A549 (cell line): ENCODE results near the gene CHEK2. TPM values are rescaled to one million over a fixed set of nuclear protein-coding genes. Genes with fewer than 3 reads are reported as not detected.

ENCODE experiments used
- ATAC-seq, 2 experiments: fragments of 200-7000 bp in 1 of 2; fragments of >200 bp in 1 of 2; cut with Nextera tagmentation in 1 of 2; cut with Tn5 transposase in 1 of 2; 3 replicates each; pipeline versions ENCODE4 v1.8.0 to v1.9.1; 2018 to 2020; ENCODE audit warnings: mild to moderate bottlenecking in 1 of 2, moderate library complexity in 1 of 2
- CTCF ChIA-PET: fragments of 300-600 bp; sonication (Branson Sonifier 250); formaldehyde crosslinking; extraction: SDS; loops from one replicate; lab custom pipeline; 2021; ENCODE audit warnings: antibody characterized with exemption, inconsistent platforms; lab: Yijun Ruan, JAX
- POLR2A ChIA-PET: fragments of 350-600 bp; formaldehyde crosslinking; extraction: SDS; loops from one replicate; lab custom pipeline; 2021; ENCODE audit warnings: antibody characterized with exemption, inconsistent platforms; lab: Yijun Ruan, JAX
- DNase-seq, 2 experiments: peaks; one replicate each; pipeline versions ENCODE4 v3.0.0 to v3.0.0-alpha.2; 2011 to 2016; ENCODE audit warnings: low read depth in 1 of 2, low spot score in 1 of 2
- FAIRE-seq: peaks from 2 replicates; lab custom pipeline; 2011; peaks lifted over from hg19 to GRCh38; lab: Jason Lieb, UNC
- H3K27ac ChIP-seq, 2 experiments: fragments of >200 bp; sonication (Bioruptor Twin); formaldehyde crosslinking; 3 replicates each; pipeline ENCODE4 v1.5.1; 2016 to 2017
- H3K4me1 ChIP-seq: fragments of >200 bp; sonication (Bioruptor Twin); formaldehyde crosslinking; 3 replicates; pipeline ENCODE4 v1.6.1; 2016
- H3K4me2 ChIP-seq: fragments of >200 bp; sonication (Bioruptor Twin); formaldehyde crosslinking; 3 replicates; pipeline ENCODE4 v1.6.1; 2016
- H3K4me3 ChIP-seq: fragments of >200 bp; sonication (Bioruptor Twin); formaldehyde crosslinking; 3 replicates; pipeline ENCODE4 v1.5.1; 2016
- H3K9me3 ChIP-seq: fragments of >200 bp; sonication (Bioruptor Twin); formaldehyde crosslinking; 3 replicates; pipeline ENCODE4 v1.6.1; 2016
- BCL3 ChIP-seq: fragments of >200 bp; sonication (Bioruptor Twin); formaldehyde crosslinking; IDR thresholded peaks from 3 replicates; pipeline ENCODE4 v1.6.1; 2016
- BHLHE40 ChIP-seq: IDR thresholded peaks from 2 replicates; pipeline ENCODE4 v1.6.1; 2012; ENCODE audit warnings: low read depth, low read length, inconsistent platforms
- CTCF ChIP-seq: fragments of >200 bp; sonication (Bioruptor Twin); formaldehyde crosslinking; IDR thresholded peaks from 3 replicates; pipeline ENCODE4 v1.5.1; 2016
- E2F6 ChIP-seq: IDR thresholded peaks from 2 replicates; pipeline ENCODE4 v1.6.1; 2012; ENCODE audit warnings: low read depth, borderline replicate concordance
- EHF ChIP-seq: fragments of 250-450 bp; sonication (Bioruptor Pico); IDR thresholded peaks from 2 replicates; pipeline ENCODE4 v1.5.0; 2020; ENCODE audit warnings: mild to moderate bottlenecking
- EHMT2 ChIP-seq: fragments of 200-600 bp; sonication (generic); IDR thresholded peaks from 2 replicates; pipeline ENCODE4 v1.6.1; 2016; ENCODE audit warnings: antibody characterized with exemption, low read depth, mild to moderate bottlenecking, moderate library complexity
- ELK1 ChIP-seq: fragments of 150-350 bp; IDR thresholded peaks from 2 replicates; pipeline ENCODE4 v1.6.1; 2014; ENCODE audit warnings: low read depth, mild to moderate bottlenecking, low read length
- FOSB ChIP-seq: fragments of 250-450 bp; sonication (Bioruptor Pico); IDR thresholded peaks from 2 replicates; pipeline ENCODE4 v1.5.0; 2020; ENCODE audit warnings: mild to moderate bottlenecking, moderate library complexity
- FOSL2 ChIP-seq, 2 experiments: fragments of 450-650 bp in 1 of 2; fragments of >200 bp in 1 of 2; sonication (Bioruptor Twin) in 1 of 2; formaldehyde crosslinking; IDR thresholded peaks; 2 replicates each; pipeline versions ENCODE4 v1.5.0 to v1.6.1; 2016 to 2020; ENCODE audit warnings: mild to moderate bottlenecking in 1 of 2, moderate library complexity in 1 of 2
- FOXS1 ChIP-seq: fragments of 250-450 bp; sonication (Bioruptor Pico); IDR thresholded peaks from 2 replicates; pipeline ENCODE4 v1.5.0; 2020; ENCODE audit warnings: mild to moderate bottlenecking, moderate library complexity
- HOXB13 ChIP-seq: fragments of 250-450 bp; sonication (Bioruptor Pico); IDR thresholded peaks from 2 replicates; pipeline ENCODE4 v1.5.0; 2020; ENCODE audit warnings: low read depth, mild to moderate bottlenecking, moderate library complexity
- JUNB ChIP-seq: fragments of >200 bp; sonication (Bioruptor Twin); formaldehyde crosslinking; IDR thresholded peaks from 2 replicates; pipeline ENCODE4 v1.6.1; 2016
- KDM1A ChIP-seq: fragments of 200-600 bp; sonication (generic); IDR thresholded peaks from 2 replicates; pipeline ENCODE4 v1.6.1; 2016; ENCODE audit warnings: low read depth, mild to moderate bottlenecking
- KDM5A ChIP-seq: fragments of 200-600 bp; sonication (generic); IDR thresholded peaks from 2 replicates; pipeline ENCODE4 v1.6.1; 2016; ENCODE audit warnings: antibody characterized with exemption, mild to moderate bottlenecking
- MYC ChIP-seq: IDR thresholded peaks from 2 replicates; pipeline ENCODE4 v1.6.1; 2012; ENCODE audit warnings: mild to moderate bottlenecking, inconsistent platforms, low read length, improper control_type of control experiment, borderline replicate concordance
- NPAS2 ChIP-seq: fragments of 250-450 bp; sonication (Bioruptor Pico); IDR thresholded peaks from 2 replicates; pipeline ENCODE4 v1.8.0; 2022; ENCODE audit warnings: mild to moderate bottlenecking, moderate library complexity, borderline replicate concordance
- PBX3 ChIP-seq: IDR thresholded peaks from 2 replicates; pipeline ENCODE4 v1.6.1; 2012
- RAD21 ChIP-seq, 2 experiments: fragments of >200 bp in 1 of 2; sonication (Bioruptor Twin) in 1 of 2; formaldehyde crosslinking in 1 of 2; IDR thresholded peaks in 1 of 2; conservative IDR thresholded peaks in 1 of 2; 2 replicates in 1 of 2; 3 replicates in 1 of 2; pipeline ENCODE4 v1.6.1; 2012 to 2018; ENCODE audit warnings: inconsistent platforms in 1 of 2
- RCOR1 ChIP-seq: fragments of 150-350 bp; IDR thresholded peaks from 2 replicates; pipeline ENCODE4 v1.6.1; 2014; ENCODE audit warnings: antibody characterized with exemption, low read length, low read depth
- RFX5 ChIP-seq: fragments of 450-650 bp; IDR thresholded peaks from 2 replicates; pipeline ENCODE4 v1.7.1; 2014; ENCODE audit warnings: antibody characterized with exemption, mild to moderate bottlenecking, moderate library complexity
- SMC3 ChIP-seq: fragments of >200 bp; sonication (Bioruptor Twin); formaldehyde crosslinking; IDR thresholded peaks from 3 replicates; pipeline ENCODE4 v1.6.1; 2018; ENCODE audit warnings: inconsistent platforms
- TFCP2L1 ChIP-seq: fragments of 250-450 bp; sonication (Bioruptor Pico); IDR thresholded peaks from 2 replicates; pipeline ENCODE4 v1.5.0; 2021; ENCODE audit warnings: mild to moderate bottlenecking
- USF2 ChIP-seq: fragments of 450-650 bp; IDR thresholded peaks from 2 replicates; pipeline ENCODE4 v1.6.1; 2014; ENCODE audit warnings: antibody characterized with exemption
- ZC3H11A ChIP-seq: fragments of 450-650 bp; IDR thresholded peaks from 2 replicates; pipeline ENCODE4 v1.6.1; 2014; ENCODE audit warnings: antibody characterized with exemption, mild to moderate bottlenecking
- ZSCAN20 ChIP-seq: fragments of 250-450 bp; sonication (Bioruptor Pico); IDR thresholded peaks from 2 replicates; pipeline ENCODE4 v1.8.0; 2022; ENCODE audit warnings: mild to moderate bottlenecking, moderate library complexity
- WGBS: methylation state at CpG from one replicate; pipeline ENCODE4 v1.1.6; 2017; ENCODE audit errors: missing lambda C conversion rate; 5-methylcytosine and 5-hydroxymethylcytosine counted together
- polyA plus RNA-seq, 4 experiments: library from polyadenylated mRNA; depleted of rRNA in 3 of 4; stranded (reverse); fragments of >200 nt; fragmentation: RNase III in 1 of 4; extraction: RNeasy Plus Mini Kit Qiagen cat#74134 plus additional on column Dnase treatment in 1 of 4; gene quantifications; 2 replicates in 3 of 4; 3 replicates in 1 of 4; pipeline ENCODE4 v1.2.3, GENCODE V29; 2011 to 2017

Gene CHEK2
- polyA plus RNA-seq, 2 of the 4 experiments (the other 2 are of a cell fraction), result 13.0 to 26.1 TPM

- H3K27ac ChIP-seq, result no peak overlapping the region
- TF ChIP-seq RCOR1, result no peak
- no peak for TF ChIP-seq JUNB
- no peak for TF ChIP-seq EHMT2
- no peak for TF ChIP-seq FOXS1 (CRISPR knock-in tag)
- TF ChIP-seq ELK1, result no peak
- TF ChIP-seq SMC3, result no peak
- no peak for TF ChIP-seq BHLHE40
- no peak for TF ChIP-seq E2F6
- TF ChIP-seq KDM5A, result no peak
- TF ChIP-seq HOXB13 (CRISPR knock-in tag), result no peak
- TF ChIP-seq MYC, result no peak
- no peak for TF ChIP-seq ZSCAN20 (CRISPR knock-in tag)
- TF ChIP-seq KDM1A, result no peak
- no peak for TF ChIP-seq USF2
- TF ChIP-seq ZC3H11A, result no peak
- no peak for TF ChIP-seq RFX5
- no peak for TF ChIP-seq PBX3
- no peak for TF ChIP-seq RAD21 (conservative IDR thresholded peaks at IDR 0.05 in 1 of 2, IDR thresholded peaks at IDR 0.05 in 1 of 2)
- TF ChIP-seq EHF (CRISPR knock-in tag), result no peak
- TF ChIP-seq CTCF, result no peak
- H3K4me1 ChIP-seq, result 0 out of 3 replicates have a peak, but pooled peaks cover 4% of the 10 kb centered on the region
- DNase-seq (no peak), ATAC-seq (no peak), FAIRE-seq (no peak)
- no peaks in the 10 kb centered on the region for H3K9me3 ChIP-seq
- H3K4me2 ChIP-seq, result no peak overlapping the region
- H3K4me3 ChIP-seq, result no peak overlapping the region
- 89% methylated on average over 3 of the region's 3 CpGs for WGBS
- POLR2A ChIA-PET, result no interaction called here
- CTCF ChIA-PET, result no interaction called here
These were observed 83.2 kb downstream of the CHEK2 start for GRCh38 chr22:28658448-28658847.

- 96% methylated on average over 3 of the region's 3 CpGs for WGBS
- Histone ChIP-seq H3K27ac (no peak overlapping the region), H3K4me1 (no peaks in the 10 kb centered on the region), H3K4me2 (no peak overlapping the region), H3K9me3 (no peaks in the 10 kb centered on the region), H3K4me3 (no peak overlapping the region)
- POLR2A ChIA-PET, result no interaction called here
- DNase-seq (no peak), ATAC-seq (no peak), FAIRE-seq (no peak)
- TF ChIP-seq BCL3 (no peak), KDM5A (no peak), E2F6 (no peak), NPAS2 (CRISPR knock-in tag) (no peak), BHLHE40 (no peak), FOSB (CRISPR knock-in tag) (no peak), TFCP2L1 (CRISPR knock-in tag) (no peak), FOSL2 (IDR thresholded peaks at IDR 0.05) (no peak), FOSL2 (CRISPR knock-in tag; IDR thresholded peaks at IDR 0.05) (no peak), RFX5 (no peak)
- CTCF ChIA-PET, result interaction anchor here (1.0 kb wide), 1 partner anchor 88 kb away, joined by 3 read pairs; no protein-coding TSS in a partner anchor
These were observed 85.4 kb downstream of the CHEK2 start for GRCh38 chr22:28656181-28656580.
